PFSK-1 (cell line): Measurements from ENCODE around the gene GLCE.

Source experiments
- FOXP2 ChIP-seq: optimal IDR thresholded peaks from 2 replicates; pipeline ENCODE3; 2011; ENCODE audit warnings: borderline replicate concordance, control low read depth, inconsistent platforms; ENCODE audit not compliant: insufficient read depth; ENCODE audit errors: extremely low read length, extremely low read depth
- POLR2AphosphoS5 ChIP-seq: IDR thresholded peaks from 2 replicates; pipeline ENCODE4 v1.6.1; 2012; ENCODE audit warnings: low read depth, mild to moderate bottlenecking, control low read depth, low read length, moderate library complexity
- REST ChIP-seq, 2 experiments: IDR thresholded peaks; 2 replicates each; pipeline versions ENCODE4 v1.6.1 to v1.8.0; 2011 to 2012; ENCODE audit warnings: low read depth in 2 of 2, low read length in 2 of 2, control low read depth in 1 of 2, inconsistent platforms in 1 of 2, mild to moderate bottlenecking in 1 of 2, moderate library complexity in 1 of 2; ENCODE audit not compliant: insufficient read depth in 1 of 2
- SIN3A ChIP-seq: IDR thresholded peaks from 2 replicates; pipeline ENCODE4 v1.6.1; 2012; ENCODE audit warnings: mild to moderate bottlenecking, low read length, moderate library complexity, borderline replicate concordance; ENCODE audit not compliant: insufficient read depth
- TAF1 ChIP-seq: IDR thresholded peaks from 2 replicates; pipeline ENCODE4 v1.6.1; 2012; ENCODE audit warnings: low read length, control low read depth, borderline replicate concordance; ENCODE audit not compliant: insufficient read depth

- TF ChIP-seq FOXP2 (no peak), POLR2AphosphoS5 (no peak), TAF1 (no peak), REST (IDR thresholded peaks at IDR 0.05; ENCODE audit: insufficient read depth in 1 of 2, low read depth in 2 of 2, low read length in 2 of 2) (no peak), SIN3A (no peak)
Measured at GRCh38 chr15:69313432-69314000, 153.1 kb downstream of the GLCE start.
